GM23248 (cell line): Measurements from ENCODE around the gene CCNYL1. TPM values are rescaled to one million over a fixed set of nuclear protein-coding genes. Genes with fewer than 3 reads are reported as not detected.
"Not testable (repeated sequence)": the region's sequence is repeated elsewhere in the genome, so short reads cannot be mapped to it uniquely, and the experiment has no call there.

Experiments used
- DNase-seq: peaks from one replicate; pipeline ENCODE4 v3.0.0-alpha.2; 2015
- H2AFZ ChIP-seq: fragments of 200-600 bp; sonication (generic); 2 replicates; pipeline ENCODE4 v1.6.1; 2016; ENCODE audit warnings: antibody characterized with exemption
- H3F3A ChIP-seq: fragments of 200-600 bp; sonication (generic); 2 replicates; pipeline ENCODE4 v1.6.1; 2016; ENCODE audit warnings: mild to moderate bottlenecking, antibody characterized with exemption, mixed run types; ENCODE audit not compliant: insufficient read depth
- H3K27ac ChIP-seq: fragments of 200-600 bp; sonication (generic); 2 replicates; pipeline ENCODE4 v1.5.1; 2016; ENCODE audit warnings: mild to moderate bottlenecking
- H3K27me3 ChIP-seq: fragments of 200-600 bp; sonication (generic); replicated peaks from 2 replicates; pipeline ENCODE4 v1.6.1; 2016; ENCODE audit warnings: mild to moderate bottlenecking; ENCODE audit not compliant: insufficient read depth
- H3K36me3 ChIP-seq: fragments of 200-600 bp; sonication (generic); 2 replicates; pipeline ENCODE4 v1.6.1; 2016; ENCODE audit warnings: low read depth, mild to moderate bottlenecking
- H3K4me1 ChIP-seq: fragments of 200-600 bp; sonication (generic); 2 replicates; pipeline ENCODE4 v1.6.1; 2016; ENCODE audit warnings: mild to moderate bottlenecking; ENCODE audit not compliant: insufficient read depth
- H3K4me2 ChIP-seq: fragments of 200-600 bp; sonication (generic); one replicate; pipeline ENCODE4 v1.6.1; 2016; ENCODE audit warnings: mild to moderate bottlenecking; ENCODE audit not compliant: unreplicated experiment
- H3K4me3 ChIP-seq: fragments of 200-600 bp; sonication (generic); 2 replicates; pipeline ENCODE4 v1.5.1; 2016; ENCODE audit warnings: mild to moderate bottlenecking
- H3K79me2 ChIP-seq: fragments of 200-600 bp; sonication (generic); 2 replicates; pipeline ENCODE4 v1.6.1; 2016; ENCODE audit warnings: mild to moderate bottlenecking; ENCODE audit not compliant: insufficient read depth
- H3K9ac ChIP-seq: fragments of 200-600 bp; sonication (generic); 2 replicates; pipeline ENCODE4 v1.6.1; 2016; ENCODE audit warnings: mild to moderate bottlenecking
- H3K9me2 ChIP-seq: fragments of 200-600 bp; sonication (generic); 2 replicates; pipeline ENCODE4 v1.6.1; 2016; ENCODE audit warnings: mixed run types, mild to moderate bottlenecking, moderate library complexity; ENCODE audit not compliant: insufficient read depth
- H3K9me3 ChIP-seq: fragments of 200-600 bp; sonication (generic); one replicate; pipeline ENCODE4 v1.6.1; 2017; ENCODE audit warnings: low read depth
- H4K20me1 ChIP-seq: fragments of 200-600 bp; sonication (generic); 2 replicates; pipeline ENCODE4 v1.6.0; 2016; ENCODE audit not compliant: insufficient read depth
- EZH2 ChIP-seq: fragments of 200-600 bp; sonication (generic); IDR thresholded peaks from 2 replicates; pipeline ENCODE4 v1.6.1; 2018; ENCODE audit warnings: antibody characterized with exemption, mild to moderate bottlenecking; ENCODE audit not compliant: insufficient read depth, poor library complexity, severe bottlenecking
- EZH2phosphoT487 ChIP-seq: fragments of 200-600 bp; sonication (generic); IDR thresholded peaks from 2 replicates; pipeline ENCODE4 v1.6.1; 2018; ENCODE audit warnings: antibody characterized with exemption, moderate library complexity, mild to moderate bottlenecking, low read depth; ENCODE audit not compliant: insufficient read depth
- WGBS, 2 experiments: methylation state at CpG; one replicate each; pipeline ENCODE4 v1.1.6; 2015 to 2017; ENCODE audit warnings: low lambda C conversion rate in 2 of 2, low coverage in 1 of 2; ENCODE audit errors: missing lambda C conversion rate in 2 of 2; 5-methylcytosine and 5-hydroxymethylcytosine counted together
- in situ Hi-C: fragments of 300-500 bp; cut with MboI; formaldehyde crosslinking; loops from 2 replicates; pipeline ENCODE4 v1.15.0; 2020
- polyA plus RNA-seq: library from polyadenylated mRNA; unstranded; fragments of >200 nt; fragmentation: Nextera tagmentation; extraction: Ambion mirVana; gene quantifications from 2 replicates; pipeline ENCODE4 v1.2.1, GENCODE V29; 2016
- total RNA-seq: library from RNA; depleted of rRNA; stranded (reverse); fragments of >200 nt; shearing (Covaris generic); gene quantifications from 2 replicates; pipeline ENCODE4 v1.2.3, GENCODE V29; 2014

CCNYL1 gene
- total and polyA plus RNA-seq, 2 experiments from 2014 or later = 12.5 to 12.7 TPM

DNA sequence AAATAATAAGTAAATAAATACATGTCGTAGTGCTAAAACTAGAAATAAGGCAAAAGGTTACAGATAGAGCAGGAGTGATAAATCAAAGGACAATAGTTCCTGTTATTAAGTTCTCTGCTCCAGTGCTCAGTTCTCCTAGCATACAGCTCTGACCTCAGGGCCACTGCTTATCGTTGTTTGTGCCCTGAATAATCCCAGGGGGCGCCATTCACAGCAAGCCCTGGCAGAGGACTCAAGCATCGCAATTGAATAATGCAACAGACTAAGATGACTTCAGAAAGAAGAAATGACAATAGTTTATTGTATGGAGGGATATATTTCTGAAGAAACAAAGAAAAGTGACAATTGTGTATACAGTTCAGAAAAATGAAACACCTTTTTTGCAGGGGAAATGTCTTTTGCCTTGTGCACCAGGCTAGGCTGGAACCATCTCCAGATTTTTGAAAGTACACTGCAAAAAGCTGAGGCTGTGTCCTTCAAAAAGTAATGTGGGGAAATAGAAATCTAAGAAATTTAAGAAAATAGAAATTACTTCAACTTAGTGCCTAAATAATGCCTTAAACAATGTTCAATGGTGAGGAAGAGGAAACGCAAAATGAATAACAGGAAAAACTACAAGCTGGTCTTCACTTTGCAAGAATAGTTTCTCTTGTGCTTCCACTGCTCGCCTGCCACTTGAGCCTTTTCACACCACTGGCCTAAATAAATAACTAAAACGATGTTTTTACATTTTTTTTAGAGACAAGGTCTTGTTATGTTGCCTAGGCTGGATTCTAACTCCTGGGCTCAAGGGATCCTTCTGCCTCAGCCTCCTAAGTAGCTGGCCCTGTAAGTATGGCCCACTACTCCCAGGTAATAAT lies 19.0 kb upstream of the CCNYL1 start:
- in situ Hi-C loops = no loop called here
- no peak overlapping the region for H3K9ac ChIP-seq
- no peaks in the 10 kb centered on the region for H3K79me2 ChIP-seq
- TF ChIP-seq EZH2phosphoT487 = no peak
- TF ChIP-seq EZH2 = no peak
- no peak overlapping the region for H3K4me3 ChIP-seq
- no peaks in the 10 kb centered on the region for H3K9me2 ChIP-seq
- WGBS, 2 experiments = 55 to 57% methylated on average over 7 of the region's 7 CpGs
- no peaks in the 10 kb centered on the region for H3F3A ChIP-seq
- H3K9me3 ChIP-seq = no peaks in the 10 kb centered on the region
- no peak overlapping the region for H2AFZ ChIP-seq
- no peaks in the 10 kb centered on the region for H4K20me1 ChIP-seq
- H3K36me3 ChIP-seq = no peaks in the 10 kb centered on the region
- peaks cover 8% of the 10 kb centered on the region; the same call in 1 of the 2 replicates for H3K4me1 ChIP-seq
- H3K27me3 ChIP-seq = peaks cover 8% of the 10 kb centered on the region
- H3K27ac ChIP-seq = no peak overlapping the region
- H3K4me2 ChIP-seq = no peak overlapping the region
- peak; percentile 47 for DNase-seq

DNA sequence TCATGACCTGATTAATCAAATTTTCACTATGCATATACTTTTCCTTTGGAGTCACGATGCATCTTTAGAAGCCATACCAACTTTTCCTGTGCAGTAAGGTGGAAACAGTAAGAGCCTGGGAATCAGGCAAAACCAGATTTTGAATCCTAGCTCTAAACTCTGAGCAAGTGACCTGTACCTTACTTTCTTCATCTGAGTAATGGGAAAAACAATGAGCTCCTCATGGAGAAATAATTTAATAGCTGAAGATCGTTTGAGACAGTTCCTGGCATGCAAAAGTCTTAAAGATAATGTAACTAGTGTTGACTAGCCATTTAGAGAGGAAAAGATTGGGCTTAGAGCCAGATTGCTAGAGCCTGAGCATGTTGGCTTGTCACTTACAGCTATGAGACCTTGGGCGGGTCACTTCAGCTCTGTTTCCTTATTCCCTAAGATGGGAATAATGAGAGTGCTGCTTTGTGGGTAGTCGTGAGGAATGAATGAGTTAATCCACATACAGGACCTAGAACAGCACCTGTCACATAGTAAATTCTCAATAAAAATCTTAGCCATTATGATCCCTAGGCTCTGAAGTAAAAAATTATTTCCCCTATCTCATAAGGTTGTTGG lies 17.7 kb upstream of the CCNYL1 start:
- Histone ChIP-seq H3F3A (no peaks in the 10 kb centered on the region), H3K27me3 (no peaks in the 10 kb centered on the region; the same call in 1 of the 2 replicates), H3K27ac (no peak overlapping the region), H3K4me2 (no peak overlapping the region), H3K36me3 (no peaks in the 10 kb centered on the region), H3K9me2 (no peaks in the 10 kb centered on the region), H2AFZ (no peak overlapping the region), H3K4me3 (no peak overlapping the region), H4K20me1 (no peaks in the 10 kb centered on the region), H3K79me2 (no peaks in the 10 kb centered on the region), H3K9ac (no peak overlapping the region), H3K9me3 (no peaks in the 10 kb centered on the region), H3K4me1 (peaks cover 8% of the 10 kb centered on the region; the same call in 1 of the 2 replicates)
- WGBS, 2 experiments = 38 to 41% methylated on average over 4 of the region's 4 CpGs
- in situ Hi-C loops = no loop called here
- TF ChIP-seq EZH2phosphoT487 = no peak
- TF ChIP-seq EZH2 = no peak
- DNase-seq = no peak

DNA sequence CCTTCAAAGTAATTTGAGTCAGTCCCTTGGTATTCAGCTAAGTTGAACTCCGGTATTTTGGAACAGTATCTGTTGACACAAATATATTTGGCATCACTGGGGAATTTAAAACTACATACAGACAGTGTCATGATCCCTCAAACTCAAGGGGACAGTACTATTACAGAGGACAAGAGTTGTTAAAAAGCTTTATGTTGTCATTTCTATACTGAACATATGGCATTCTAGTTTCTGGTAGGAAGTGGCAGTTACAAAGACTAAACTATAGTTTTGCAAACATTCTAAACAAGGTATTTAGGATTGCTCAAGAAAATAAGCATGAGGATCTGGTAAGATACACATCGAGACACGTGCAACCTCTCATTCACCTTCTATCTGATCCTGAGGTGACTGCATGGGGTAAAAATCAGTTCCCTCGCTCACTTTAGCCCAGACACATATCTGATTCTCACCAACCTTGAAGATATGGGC lies 16.6 kb upstream of the CCNYL1 start:
- Histone ChIP-seq H3K4me1 (peaks cover 8% of the 10 kb centered on the region; the same call in 1 of the 2 replicates), H4K20me1 (no peaks in the 10 kb centered on the region), H3K27ac (no peak overlapping the region), H3K9me3 (no peaks in the 10 kb centered on the region), H3K36me3 (no peaks in the 10 kb centered on the region), H3K4me3 (no peak overlapping the region), H3F3A (no peaks in the 10 kb centered on the region), H3K4me2 (peak overlapping the region; percentile 25), H3K27me3 (no peaks in the 10 kb centered on the region; the same call in 1 of the 2 replicates), H3K9me2 (no peaks in the 10 kb centered on the region), H2AFZ (no peak overlapping the region), H3K9ac (no peak overlapping the region), H3K79me2 (no peaks in the 10 kb centered on the region)
- TF ChIP-seq EZH2 (no peak), EZH2phosphoT487 (no peak)
- DNase-seq = peak; percentile 59
- in situ Hi-C loops = no loop called here
- 50 to 53% methylated on average over 4 of the region's 4 CpGs for WGBS, 2 experiments

DNA sequence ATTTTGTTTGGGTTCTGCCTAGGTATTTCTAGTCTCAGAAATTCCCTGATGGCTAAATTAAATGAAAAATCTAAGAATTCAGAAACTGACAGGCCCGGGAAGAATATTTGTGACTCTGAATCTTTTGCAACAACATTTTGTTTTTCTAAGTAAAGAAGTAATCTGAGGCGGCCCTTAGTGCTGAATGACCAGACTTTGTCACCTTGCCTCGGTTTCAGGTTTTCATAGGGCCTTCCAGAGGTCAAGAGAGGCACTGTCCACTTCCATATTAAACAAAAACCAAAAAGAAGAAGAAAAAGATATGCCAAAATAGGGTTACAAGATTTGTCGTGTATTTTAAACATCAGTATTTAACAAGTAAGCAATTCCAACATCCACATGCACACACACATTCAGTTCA lies 16.1 kb upstream of the CCNYL1 start:
- WGBS, 2 experiments = 82 to 88% methylated on average over 4 of the region's 4 CpGs
- no peak overlapping the region for H3K4me3 ChIP-seq
- H3F3A ChIP-seq = no peaks in the 10 kb centered on the region
- H3K9me2 ChIP-seq = no peaks in the 10 kb centered on the region
- H3K4me1 ChIP-seq = peaks cover 8% of the 10 kb centered on the region; the same call in 1 of the 2 replicates
- no peak for DNase-seq
- TF ChIP-seq EZH2 = no peak
- H4K20me1 ChIP-seq = no peaks in the 10 kb centered on the region
- no peak overlapping the region for H3K27ac ChIP-seq
- H3K4me2 ChIP-seq = no peak overlapping the region
- no peaks in the 10 kb centered on the region for H3K36me3 ChIP-seq
- no peaks in the 10 kb centered on the region for H3K9me3 ChIP-seq
- no peak overlapping the region for H2AFZ ChIP-seq
- in situ Hi-C loops = no loop called here
- H3K79me2 ChIP-seq = no peaks in the 10 kb centered on the region
- no peak overlapping the region for H3K9ac ChIP-seq
- no peaks in the 10 kb centered on the region; the same call in 1 of the 2 replicates for H3K27me3 ChIP-seq

DNA sequence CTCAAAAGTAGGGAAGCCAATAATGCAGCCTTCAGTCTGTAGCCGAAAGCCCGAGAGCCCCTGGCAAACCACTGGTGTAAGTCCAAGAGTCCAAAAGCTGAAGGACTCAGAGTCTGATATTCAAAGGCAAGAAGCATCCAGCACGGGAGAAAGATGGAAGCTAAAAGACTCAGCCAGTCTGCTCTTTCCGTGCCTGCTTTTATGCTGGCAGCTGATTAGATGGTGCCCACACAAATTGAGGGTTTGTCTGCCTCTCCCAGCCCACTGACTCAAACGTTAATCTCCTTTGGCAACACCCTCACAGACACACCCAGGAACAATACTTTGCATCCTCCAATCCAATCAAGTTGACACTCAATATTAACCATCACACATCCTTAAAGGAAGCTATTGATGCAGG lies 14.5 kb upstream of the CCNYL1 start:
- H3K9me3 ChIP-seq, H3K27ac ChIP-seq, H3K27me3 ChIP-seq, H4K20me1 ChIP-seq, H3K79me2 ChIP-seq, H3K9ac ChIP-seq, H3F3A ChIP-seq, H3K4me1 ChIP-seq, H2AFZ ChIP-seq, in situ Hi-C loops, H3K4me3 ChIP-seq, H3K4me2 ChIP-seq, H3K9me2 ChIP-seq, DNase-seq, H3K36me3 ChIP-seq: not testable (repeated sequence)
- WGBS, 2 experiments = 51 to 60% methylated on average over 5 of the region's 5 CpGs
